GM18511 (cell line): ENCODE results near the gene CARMIL3.
A peak's percentile ranks its signal among the peaks of the same experiment; 100 is the strongest.
"Not testable (repeated sequence)": the region's sequence is repeated elsewhere in the genome, so short reads cannot be mapped to it uniquely, and the experiment has no call there.

ENCODE experiments used
- ATAC-seq: cut with Tn5 transposase; IDR thresholded peaks from one replicate; pipeline ENCODE4 v1.9.1; 2021; ENCODE audit warnings: mild to moderate bottlenecking, moderate library complexity; ENCODE audit not compliant: unreplicated experiment

Gene CARMIL3

DNA sequence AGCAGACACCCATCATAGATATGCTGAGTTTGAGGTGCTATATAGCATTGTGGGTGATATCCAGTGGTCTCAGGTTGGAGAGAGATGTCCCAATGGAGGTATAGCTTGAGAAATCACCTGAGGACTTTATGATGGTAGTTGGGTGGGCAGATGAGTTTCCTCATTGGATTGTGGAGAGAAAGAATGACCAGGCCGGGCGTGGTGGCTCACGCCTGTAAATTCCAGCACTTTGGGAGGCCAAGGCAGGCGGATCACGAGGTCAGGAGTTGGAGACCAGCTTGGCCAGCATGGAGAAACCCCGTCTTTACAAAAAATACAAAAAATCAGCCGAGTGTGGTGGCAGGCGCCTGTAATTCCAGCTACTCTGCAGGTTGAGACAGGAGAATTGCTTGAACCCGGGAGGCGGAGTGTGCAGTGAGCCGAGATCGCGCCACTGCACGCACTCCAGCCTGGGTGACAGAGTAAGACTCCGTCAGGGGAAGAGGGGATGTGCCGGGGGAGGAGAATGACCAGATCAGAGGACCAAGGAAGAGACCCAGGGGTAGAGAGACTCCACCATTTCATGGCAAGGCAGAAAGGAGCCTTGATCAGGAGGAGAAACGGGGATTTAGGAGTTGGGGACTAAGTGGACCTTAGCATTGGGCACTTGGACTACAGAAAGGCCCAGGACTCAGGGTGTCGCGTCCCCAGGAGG lies 41.5 kb downstream of the CARMIL3 start:
- ATAC-seq = no peak

GRCh38 chr14:24093901-24094840 lies 42.4 kb downstream of the CARMIL3 start, which contains the start of gene PCK2:
PCK2 (plus strand) TSS chr14:24094311; CDS start chr14:24094406, 95 bp downstream.
- ATAC-seq = peak; percentile 54

GRCh38 chr14:24094841-24095270 lies 43.0 kb downstream of the CARMIL3 start:
- ATAC-seq = peak; percentile 0

GRCh38 chr14:24095271-24096068 lies 43.7 kb downstream of the CARMIL3 start:
- ATAC-seq = peak; percentile 75

- no peak for ATAC-seq
Measured at GRCh38 chr14:24096545-24097181, 44.9 kb downstream of the CARMIL3 start.

- ATAC-seq = no peak
Measured at GRCh38 chr14:24098229-24098926, 46.6 kb downstream of the CARMIL3 start.

- no peak for ATAC-seq
Measured at GRCh38 chr14:24098927-24099813, 47.4 kb downstream of the CARMIL3 start.

DNA sequence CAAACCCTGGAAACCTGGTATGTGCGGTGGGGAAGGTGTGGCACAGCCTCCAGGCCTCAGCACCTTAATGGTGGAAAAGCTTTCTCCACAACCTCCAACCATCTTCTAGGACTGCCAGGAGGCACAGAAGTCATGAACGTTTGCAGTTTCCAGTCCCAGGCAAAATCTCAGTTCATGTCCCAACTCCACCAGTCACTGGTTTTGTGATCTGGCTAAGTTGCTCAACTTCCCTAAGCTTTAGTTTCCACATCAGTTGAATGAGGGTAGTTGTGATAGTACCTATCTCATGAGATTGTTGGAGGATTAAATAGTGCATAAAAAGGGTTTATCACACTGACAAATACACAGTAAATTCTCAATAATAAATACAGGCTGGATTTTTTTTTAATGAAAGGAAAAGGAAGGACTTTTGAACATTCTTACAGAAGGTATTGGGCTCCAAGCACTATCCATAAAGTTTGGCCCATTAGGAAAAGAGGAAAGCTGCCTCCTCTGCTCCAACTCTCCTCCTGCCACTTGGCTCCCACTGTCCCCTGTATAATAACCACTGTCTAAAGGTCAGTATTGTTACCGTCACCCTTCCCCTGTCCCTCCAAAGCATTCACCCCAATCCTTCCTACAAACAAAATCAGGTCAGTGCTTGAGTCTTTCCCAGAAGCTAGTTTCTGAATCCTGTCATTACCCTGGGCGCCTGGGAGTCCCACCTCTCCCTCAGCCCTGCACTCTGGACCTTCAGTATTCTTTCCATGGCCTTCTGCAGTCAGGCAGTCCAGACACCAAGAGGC lies 48.6 kb downstream of the CARMIL3 start:
- ATAC-seq = no peak

GRCh38 chr14:24100982-24101494 lies 49.2 kb downstream of the CARMIL3 start:
- no peak for ATAC-seq

DNA sequence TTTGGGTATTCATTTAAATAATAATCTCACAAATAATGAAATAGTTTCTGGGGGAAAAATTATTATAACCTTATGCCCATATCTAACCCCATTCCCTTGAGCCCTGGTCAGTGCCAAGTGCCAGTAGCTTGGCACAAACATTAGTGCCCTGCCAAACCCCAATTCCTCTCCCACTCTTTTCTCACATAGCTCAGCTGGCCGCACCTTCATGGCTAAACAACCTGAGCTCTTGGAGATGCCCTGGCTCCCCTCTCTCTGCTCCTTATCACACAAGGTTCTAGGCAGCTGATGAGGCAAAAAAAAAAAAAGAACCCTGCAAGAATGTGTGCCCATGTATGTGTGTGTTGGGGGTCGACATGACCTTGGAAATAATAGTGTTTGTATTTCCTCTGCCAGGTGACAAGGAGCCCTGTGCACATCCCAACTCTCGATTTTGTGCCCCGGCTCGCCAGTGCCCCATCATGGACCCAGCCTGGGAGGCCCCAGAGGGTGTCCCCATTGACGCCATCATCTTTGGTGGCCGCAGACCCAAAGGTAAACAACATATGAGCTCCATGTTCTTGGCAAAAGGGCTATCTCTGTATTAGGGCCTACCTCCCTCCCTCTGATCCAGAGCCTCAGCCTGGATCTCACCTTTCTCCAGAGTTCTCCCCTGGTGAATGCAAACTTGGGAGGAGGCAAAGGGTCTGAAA lies 50.7 kb downstream of the CARMIL3 start:
- ATAC-seq = no peak

DNA sequence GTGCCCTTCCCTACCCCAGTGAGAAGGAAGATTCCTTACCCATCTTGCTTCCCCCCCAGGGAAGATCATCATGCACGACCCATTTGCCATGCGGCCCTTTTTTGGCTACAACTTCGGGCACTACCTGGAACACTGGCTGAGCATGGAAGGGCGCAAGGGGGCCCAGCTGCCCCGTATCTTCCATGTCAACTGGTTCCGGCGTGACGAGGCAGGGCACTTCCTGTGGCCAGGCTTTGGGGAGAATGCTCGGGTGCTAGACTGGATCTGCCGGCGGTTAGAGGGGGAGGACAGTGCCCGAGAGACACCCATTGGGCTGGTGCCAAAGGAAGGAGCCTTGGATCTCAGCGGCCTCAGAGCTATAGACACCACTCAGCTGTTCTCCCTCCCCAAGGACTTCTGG lies 51.6 kb downstream of the CARMIL3 start:
- ATAC-seq = no peak

DNA sequence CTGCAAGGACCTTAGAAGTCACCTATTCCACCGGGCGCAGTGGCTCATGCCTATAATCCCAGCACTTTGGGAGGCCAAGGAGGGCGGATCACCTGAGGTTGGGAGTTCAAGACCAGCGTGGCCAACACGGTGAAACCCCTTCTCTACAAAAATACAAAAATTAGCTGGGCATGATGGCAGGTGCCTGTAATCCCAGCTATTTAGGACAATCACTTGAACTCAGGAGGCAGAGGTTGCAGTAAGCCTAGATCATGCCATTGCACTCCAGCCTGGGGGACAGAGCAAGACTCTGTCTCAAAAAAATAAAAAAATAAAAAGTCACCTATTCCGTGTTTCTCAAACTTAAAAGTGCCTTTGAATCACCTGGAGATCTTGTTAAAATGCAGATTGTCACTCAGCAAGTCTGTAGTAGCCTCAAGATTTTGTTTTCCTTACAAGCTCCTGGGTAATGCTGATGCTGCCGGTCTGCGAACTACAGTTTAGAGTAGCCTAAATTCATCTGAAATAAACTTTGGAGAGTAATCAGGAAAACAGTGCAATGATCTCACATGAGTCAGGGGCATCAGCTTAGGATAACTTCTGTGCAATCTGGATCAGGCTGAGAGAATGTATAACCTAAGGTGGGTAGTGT lies 53.9 kb downstream of the CARMIL3 start:
- not testable (repeated sequence) for ATAC-seq

DNA sequence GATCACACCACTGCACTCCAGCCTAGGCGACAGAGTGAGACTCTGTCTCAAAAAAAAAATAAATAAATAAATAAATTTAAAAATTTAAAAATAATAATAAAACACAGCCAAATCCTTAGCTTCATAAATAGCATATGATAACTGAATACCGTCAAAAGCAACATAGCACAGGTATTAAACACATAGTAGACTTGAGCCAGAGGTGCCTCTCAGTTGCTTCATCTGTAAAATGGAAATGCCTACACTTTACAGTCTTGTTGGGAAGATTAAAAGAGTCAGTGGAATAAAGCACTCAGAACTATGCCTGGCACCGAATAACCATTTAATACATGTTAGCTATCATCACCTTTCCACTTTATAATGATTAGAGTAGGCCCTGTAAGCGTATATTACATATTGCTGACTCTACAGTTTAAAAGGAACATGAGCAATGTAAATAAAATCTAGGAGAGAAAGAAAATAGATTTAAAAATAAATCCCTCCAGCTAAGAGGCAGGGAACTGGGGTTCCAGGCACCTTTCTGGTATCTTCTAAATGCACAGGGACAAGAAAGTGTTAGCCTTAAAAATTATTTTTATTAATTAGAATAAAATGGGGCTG lies 55.0 kb downstream of the CARMIL3 start:
- no peak for ATAC-seq

GRCh38 chr14:24108336-24108874 lies 56.6 kb downstream of the CARMIL3 start:
- ATAC-seq = peak; percentile 36

GRCh38 chr14:24110060-24110459 lies 58.3 kb downstream of the CARMIL3 start:
- no peak for ATAC-seq

DNA sequence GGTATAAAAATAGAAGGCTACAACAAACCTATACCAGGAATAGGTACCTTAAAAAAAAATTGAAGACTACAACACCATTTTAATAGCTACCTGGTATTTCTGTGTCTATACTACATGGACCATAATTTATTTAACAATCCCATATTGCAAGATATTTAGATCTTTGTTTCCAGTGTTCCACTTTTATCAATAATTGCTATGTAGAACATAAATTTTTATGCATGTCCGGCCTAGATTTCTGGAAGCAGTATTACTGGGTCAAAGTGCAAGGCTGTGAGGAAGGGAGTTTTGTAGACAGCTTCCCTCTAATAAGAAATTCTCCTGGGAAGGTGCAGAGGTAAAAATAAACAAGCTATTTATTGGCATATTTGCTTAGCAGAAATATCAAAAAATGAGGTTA lies 58.7 kb downstream of the CARMIL3 start:
- no peak for ATAC-seq
